GM10847 (cell line): ENCODE data around the gene POLR2E.

Experiments
- POLR2A ChIP-seq: IDR thresholded peaks from 2 replicates; pipeline ENCODE4 v1.6.1; 2011; ENCODE audit not compliant: insufficient read length; ENCODE audit errors: extremely low read depth

Gene POLR2E

GRCh38 chr19:1094978-1095701 lies at the start of gene POLR2E:
Gene POLR2E, minus strand, starts transcription at chr19:1095375. Its CDS starts 60 bp downstream, at chr19:1095315.
- TF ChIP-seq POLR2A = peak; percentile 69

- no peak for TF ChIP-seq POLR2A
Observed at GRCh38 chr19:1144741-1145140, 49.6 kb upstream of the POLR2E start.

- TF ChIP-seq POLR2A = no peak
Observed at GRCh38 chr19:1143828-1144399, 48.7 kb upstream of the POLR2E start.

GRCh38 chr19:1141944-1142343 lies 46.8 kb upstream of the POLR2E start:
- TF ChIP-seq POLR2A = no peak

- no peak for TF ChIP-seq POLR2A
Observed at GRCh38 chr19:1140272-1141027, 45.3 kb upstream of the POLR2E start.

- TF ChIP-seq POLR2A = no peak
Observed at GRCh38 chr19:1139126-1139525, 44.0 kb upstream of the POLR2E start.

- no peak for TF ChIP-seq POLR2A
Observed at GRCh38 chr19:1138121-1138520, 42.9 kb upstream of the POLR2E start.

GRCh38 chr19:1136621-1137317 lies 41.6 kb upstream of the POLR2E start:
- no peak for TF ChIP-seq POLR2A

GRCh38 chr19:1136201-1136600 lies 41.0 kb upstream of the POLR2E start:
- TF ChIP-seq POLR2A = no peak

- no peak for TF ChIP-seq POLR2A
Observed at GRCh38 chr19:1135454-1135853, 40.3 kb upstream of the POLR2E start.

- TF ChIP-seq POLR2A = no peak
Observed at GRCh38 chr19:1134431-1134830, 39.3 kb upstream of the POLR2E start.

GRCh38 chr19:1133471-1133929 lies 38.3 kb upstream of the POLR2E start:
- TF ChIP-seq POLR2A = peak; percentile 38

- TF ChIP-seq POLR2A = no peak
Observed at GRCh38 chr19:1132552-1133383, 37.6 kb upstream of the POLR2E start.

GRCh38 chr19:1131718-1132551 lies 36.8 kb upstream of the POLR2E start:
- TF ChIP-seq POLR2A = peak; percentile 43
